Activated naive CD8-positive, alpha-beta T cell treated with anti-CD3 and anti-CD28 coated beads, Interleukin-2, amount 10 ng/mL, durations not matched to agents 7 days and 5 days (primary cell): ENCODE results near the gene LAMTOR5. TPM values are rescaled to one million over a fixed set of nuclear protein-coding genes. Genes with fewer than 3 reads are reported as not detected.
A peak's percentile ranks its signal among the peaks of the same experiment; 100 is the strongest.
"Not testable (repeated sequence)": the region's sequence is repeated elsewhere in the genome, so short reads cannot be mapped to it uniquely, and the experiment has no call there.

ENCODE experiments used
- ATAC-seq: fragments of 150-1000 bp; cut with Tn5 transposase; one replicate; pipeline ENCODE4 v1.10.0; 2021; ENCODE audit warnings: low read depth, moderate library complexity
- POLR2A ChIA-PET: fragments of 350-600 bp; sonication (Branson Sonifier 250); formaldehyde crosslinking; loops from one replicate; lab custom pipeline; 2021; ENCODE audit warnings: antibody characterized with exemption; lab: Charles Lee
- DNase-seq: peaks from one replicate; pipeline ENCODE4 v3.0.0; 2021
- H3K27ac Mint-ChIP-seq: one replicate; pipeline ENCODE4 v1.8.0; 2022; ENCODE audit warnings: mild to moderate bottlenecking, mixed read lengths
- H3K27me3 Mint-ChIP-seq: one replicate; pipeline ENCODE4 v1.8.0; 2022; ENCODE audit warnings: mild to moderate bottlenecking, moderate library complexity, mixed read lengths
- H3K36me3 Mint-ChIP-seq: one replicate; pipeline ENCODE4 v1.8.0; 2021; ENCODE audit warnings: mild to moderate bottlenecking, mixed read lengths
- H3K4me1 Mint-ChIP-seq: one replicate; pipeline ENCODE4 v1.8.0; 2021; ENCODE audit warnings: mixed read lengths
- H3K4me3 Mint-ChIP-seq: one replicate; pipeline ENCODE4 v1.8.0; 2022; ENCODE audit warnings: mild to moderate bottlenecking, moderate library complexity, mixed read lengths
- H3K9me3 Mint-ChIP-seq: one replicate; pipeline ENCODE4 v1.8.0; 2021; ENCODE audit warnings: mixed read lengths
- total RNA-seq, 2 experiments: library from RNA; stranded (reverse); gene quantifications; one replicate each; pipeline ENCODE4 v1.2.3, GENCODE V29; 2021

Gene LAMTOR5
- total RNA-seq, 2 experiments from 2014 or later, result 115 TPM

GRCh38 chr1:110420023-110420662, 12.6 kb upstream of the LAMTOR5 start:
- ATAC-seq, result no peak
- POLR2A ChIA-PET, result interaction anchor here (0.5 kb wide), 1 partner anchor 9 kb away, joined by 4 read pairs; no protein-coding TSS in a partner anchor
- Mint-ChIP-seq H3K27ac (no peak overlapping the region), H3K36me3 (no peaks in the 10 kb centered on the region), H3K4me1 (peaks cover 9% of the 10 kb centered on the region), H3K27me3 (peaks cover 6% of the 10 kb centered on the region), H3K9me3 (no peaks in the 10 kb centered on the region), H3K4me3 (no peak overlapping the region)
- no peak for DNase-seq

GRCh38 chr1:110418729-110419128, 11.2 kb upstream of the LAMTOR5 start:
- DNase-seq (no peak), ATAC-seq (no peak)
- Mint-ChIP-seq H3K4me3 (no peak overlapping the region), H3K4me1 (peaks cover 7% of the 10 kb centered on the region), H3K36me3 (no peaks in the 10 kb centered on the region), H3K27me3 (peaks cover 3% of the 10 kb centered on the region), H3K27ac (no peak overlapping the region), H3K9me3 (no peaks in the 10 kb centered on the region)
- POLR2A ChIA-PET, result no interaction called here

- H3K4me3 Mint-ChIP-seq, POLR2A ChIA-PET, H3K9me3 Mint-ChIP-seq, H3K36me3 Mint-ChIP-seq, ATAC-seq, H3K27me3 Mint-ChIP-seq, DNase-seq, H3K27ac Mint-ChIP-seq: not testable (repeated sequence)
- peaks cover 11% of the 10 kb centered on the region for H3K4me1 Mint-ChIP-seq
These were observed 5.6 kb upstream of the LAMTOR5 start for GRCh38 chr1:110413045-110413444.

- H3K27ac Mint-ChIP-seq, result no peak overlapping the region
- H3K27me3 Mint-ChIP-seq, result no peaks in the 10 kb centered on the region
- POLR2A ChIA-PET, result no interaction called here
- peaks cover 14% of the 10 kb centered on the region for H3K4me1 Mint-ChIP-seq
- H3K4me3 Mint-ChIP-seq, result no peak overlapping the region
- DNase-seq (peak; percentile 61), ATAC-seq (peak; percentile 35)
- no peaks in the 10 kb centered on the region for H3K36me3 Mint-ChIP-seq
- no peaks in the 10 kb centered on the region for H3K9me3 Mint-ChIP-seq
These were observed 5.1 kb upstream of the LAMTOR5 start for GRCh38 chr1:110412576-110412975.

GRCh38 chr1:110411173-110411735, 3.8 kb upstream of the LAMTOR5 start:
- H3K36me3 Mint-ChIP-seq, result peaks cover 2% of the 10 kb centered on the region
- DNase-seq (no peak), ATAC-seq (no peak)
- no peak overlapping the region for H3K27ac Mint-ChIP-seq
- H3K9me3 Mint-ChIP-seq, result no peaks in the 10 kb centered on the region
- POLR2A ChIA-PET, result interaction anchor here (1.5 kb wide), 1 partner anchor 72 kb away, joined by 6 read pairs; the partner anchor contains the start of gene RBM15
- H3K4me1 Mint-ChIP-seq, result peaks cover 15% of the 10 kb centered on the region
- H3K27me3 Mint-ChIP-seq, result no peaks in the 10 kb centered on the region
- H3K4me3 Mint-ChIP-seq, result no peak overlapping the region

GRCh38 chr1:110409316-110409715, 1.8 kb upstream of the LAMTOR5 start:
- Mint-ChIP-seq H3K4me3 (peak overlapping the region; percentile 30), H3K27me3 (no peaks in the 10 kb centered on the region), H3K36me3 (peaks cover 4% of the 10 kb centered on the region), H3K4me1 (peaks cover 18% of the 10 kb centered on the region), H3K9me3 (no peaks in the 10 kb centered on the region), H3K27ac (no peak overlapping the region)
- POLR2A ChIA-PET, result interaction anchor here (1.2 to 5.3 kb wide), 3 partner anchors 57 to 206 kb away, joined by 3 to 56 read pairs (median 4); partner anchors contain the start of gene RBM15
- DNase-seq (no peak), ATAC-seq (no peak)

GRCh38 chr1:110408488-110408887, 994 bp upstream of the LAMTOR5 start:
- Mint-ChIP-seq H3K4me1 (peaks cover 18% of the 10 kb centered on the region), H3K27ac (no peak overlapping the region), H3K36me3 (peaks cover 5% of the 10 kb centered on the region), H3K27me3 (no peaks in the 10 kb centered on the region), H3K9me3 (no peaks in the 10 kb centered on the region), H3K4me3 (peak overlapping the region; percentile 100)
- DNase-seq (no peak), ATAC-seq (no peak)
- POLR2A ChIA-PET, result interaction anchor here (1.2 to 5.3 kb wide), 3 partner anchors 56 to 205 kb away, joined by 3 to 56 read pairs (median 4); partner anchors contain the start of gene RBM15

- POLR2A ChIA-PET, result interaction anchor here (5.3 kb wide), 1 partner anchor 68 kb away, joined by 56 read pairs; the partner anchor contains the start of gene RBM15
- ATAC-seq, result not testable (repeated sequence)
These were observed 1.1 kb downstream of the LAMTOR5 start for GRCh38 chr1:110406407-110406806.

GRCh38 chr1:110404401-110404800, 3.1 kb downstream of the LAMTOR5 start:
- peaks cover 11% of the 10 kb centered on the region for H3K36me3 Mint-ChIP-seq

More at GRCh38 chr1:110406407-110406806, 1.1 kb downstream of the LAMTOR5 start:
- peak overlapping the region; percentile 100 for H3K27ac Mint-ChIP-seq
- H3K4me3 Mint-ChIP-seq, result peak overlapping the region; percentile 100
- DNase-seq, H3K36me3 Mint-ChIP-seq, H3K27me3 Mint-ChIP-seq, H3K9me3 Mint-ChIP-seq: not testable (repeated sequence)
- peaks cover 15% of the 10 kb centered on the region for H3K4me1 Mint-ChIP-seq

GRCh38 chr1:110403805-110404204, 3.7 kb downstream of the LAMTOR5 start:
- Mint-ChIP-seq H3K27ac (no peak overlapping the region), H3K36me3 (peaks cover 11% of the 10 kb centered on the region), H3K4me3 (no peak overlapping the region), H3K27me3 (no peaks in the 10 kb centered on the region), H3K4me1 (peaks cover 12% of the 10 kb centered on the region), H3K9me3 (no peaks in the 10 kb centered on the region)
- no peak for DNase-seq
- POLR2A ChIA-PET, result interaction anchor here (0.6 to 0.7 kb wide), 2 partner anchors 20 to 65 kb away, joined by 3 to 4 read pairs; no protein-coding TSS in a partner anchor
- ATAC-seq, result no peak

More at GRCh38 chr1:110404401-110404800, 3.1 kb downstream of the LAMTOR5 start:
- DNase-seq (no peak), ATAC-seq (no peak)
- Mint-ChIP-seq H3K27ac (no peak overlapping the region), H3K4me1 (peaks cover 15% of the 10 kb centered on the region), H3K27me3 (no peaks in the 10 kb centered on the region), H3K4me3 (no peak overlapping the region), H3K9me3 (no peaks in the 10 kb centered on the region)
- POLR2A ChIA-PET, result interaction anchor here (0.6 to 5.3 kb wide), 2 partner anchors 21 to 66 kb away, joined by 4 to 56 read pairs; partner anchors contain the start of gene RBM15

- ATAC-seq, H3K27ac Mint-ChIP-seq, H3K9me3 Mint-ChIP-seq, H3K27me3 Mint-ChIP-seq, H3K4me1 Mint-ChIP-seq, H3K4me3 Mint-ChIP-seq, DNase-seq, POLR2A ChIA-PET: not testable (repeated sequence)
- peaks cover 22% of the 10 kb centered on the region for H3K36me3 Mint-ChIP-seq
These were observed 11.1 kb downstream of the LAMTOR5 start for GRCh38 chr1:110396259-110396958.

- peaks cover 6% of the 10 kb centered on the region for H3K4me1 Mint-ChIP-seq
- no peak overlapping the region for H3K4me3 Mint-ChIP-seq
- POLR2A ChIA-PET, result no interaction called here
These were observed 13.0 kb downstream of the LAMTOR5 start for GRCh38 chr1:110394493-110394820.

More at GRCh38 chr1:110394493-110394820, 13.0 kb downstream of the LAMTOR5 start:
- no peaks in the 10 kb centered on the region for H3K9me3 Mint-ChIP-seq
- ATAC-seq (no peak), DNase-seq (no peak)
- H3K27me3 Mint-ChIP-seq, result no peaks in the 10 kb centered on the region
- H3K27ac Mint-ChIP-seq, result no peak overlapping the region
- peaks cover 18% of the 10 kb centered on the region for H3K36me3 Mint-ChIP-seq
